Keratinocyte (primary cell): ENCODE data around the gene SLC26A5. TPM values are rescaled to one million over a fixed set of nuclear protein-coding genes. Genes with fewer than 3 reads are reported as not detected.

Experiments used
- DNase-seq: peaks from one replicate; pipeline ENCODE4 v3.0.0-alpha.2; 2011; ENCODE audit warnings: low read depth, missing footprints, low spot score
- FAIRE-seq: peaks from 2 replicates; lab custom pipeline; 2011; peaks lifted over from hg19 to GRCh38; lab: Jason Lieb, UNC
- H2AFZ ChIP-seq: 2 replicates; pipeline ENCODE4 v1.6.0; 2012; ENCODE audit warnings: low read length, control low read depth, inconsistent platforms; ENCODE audit not compliant: control insufficient read depth
- H3K27ac ChIP-seq: 2 replicates; pipeline ENCODE4 v1.5.1; 2011; ENCODE audit warnings: low read length; ENCODE audit not compliant: control insufficient read depth, insufficient read depth
- H3K27me3 ChIP-seq: 3 replicates; pipeline ENCODE4 v1.6.0; 2011; ENCODE audit warnings: low read length; ENCODE audit not compliant: control insufficient read depth, insufficient read depth; ENCODE audit errors: extremely low read depth
- H3K36me3 ChIP-seq, 2 experiments: 2 replicates in 1 of 2; 3 replicates in 1 of 2; pipeline ENCODE4 v1.5.1; 2011; ENCODE audit warnings: low read length in 2 of 2, mild to moderate bottlenecking in 1 of 2; ENCODE audit not compliant: control insufficient read depth in 2 of 2, insufficient read depth in 2 of 2; ENCODE audit errors: extremely low read depth in 1 of 2
- H3K4me1 ChIP-seq: 3 replicates; pipeline ENCODE4 v1.5.1; 2011; ENCODE audit warnings: low read length; ENCODE audit not compliant: control insufficient read depth, insufficient read depth; ENCODE audit errors: extremely low read depth
- H3K4me2 ChIP-seq: 3 replicates; pipeline ENCODE4 v1.6.0; 2011; ENCODE audit warnings: low read depth, low read length; ENCODE audit not compliant: control insufficient read depth, insufficient read depth; ENCODE audit errors: extremely low read depth
- H3K4me3 ChIP-seq, 3 experiments: fragments of 200-600 bp in 1 of 3; sonication (generic) in 1 of 3; 2 replicates in 2 of 3; 3 replicates in 1 of 3; pipeline ENCODE4 v1.5.1; 2011 to 2016; ENCODE audit warnings: low read length in 3 of 3, mild to moderate bottlenecking in 3 of 3, control low read depth in 2 of 3, inconsistent platforms in 1 of 3, low read depth in 1 of 3, mixed read lengths in 1 of 3, mixed run types in 1 of 3, moderate library complexity in 1 of 3; ENCODE audit not compliant: control insufficient read depth in 2 of 3, insufficient read depth in 2 of 3; ENCODE audit errors: extremely low read depth in 1 of 3
- H3K79me2 ChIP-seq: 2 replicates; pipeline ENCODE4 v1.6.0; 2012; ENCODE audit warnings: low read length; ENCODE audit not compliant: control insufficient read depth, insufficient read depth
- H3K9ac ChIP-seq: 3 replicates; pipeline ENCODE4 v1.6.0; 2011; ENCODE audit warnings: low read length; ENCODE audit not compliant: control insufficient read depth, insufficient read depth; ENCODE audit errors: extremely low read depth
- H3K9me1 ChIP-seq: 3 replicates; pipeline ENCODE4 v1.6.0; 2011; ENCODE audit warnings: low read length; ENCODE audit not compliant: control insufficient read depth, insufficient read depth; ENCODE audit errors: extremely low read depth
- H3K9me3 ChIP-seq: 2 replicates; pipeline ENCODE4 v1.5.1; 2012; ENCODE audit warnings: low read depth, low read length; ENCODE audit not compliant: control insufficient read depth
- H4K20me1 ChIP-seq: 3 replicates; pipeline ENCODE4 v1.6.0; 2011; ENCODE audit warnings: low read length; ENCODE audit not compliant: control insufficient read depth, insufficient read depth; ENCODE audit errors: extremely low read depth
- CTCF ChIP-seq, 3 experiments: IDR thresholded peaks in 1 of 3; conservative IDR thresholded peaks in 1 of 3; optimal IDR thresholded peaks in 1 of 3; 2 replicates in 2 of 3; 3 replicates in 1 of 3; pipeline versions ENCODE3 to v1.5.1; 2011; ENCODE audit warnings: low read length in 3 of 3, mild to moderate bottlenecking in 3 of 3, moderate library complexity in 2 of 3, control low read depth in 1 of 3, inconsistent platforms in 1 of 3; ENCODE audit not compliant: insufficient read depth in 2 of 3; ENCODE audit errors: extremely low read depth in 1 of 3
- EZH2 ChIP-seq: IDR thresholded peaks from one replicate; pipeline ENCODE4 v1.6.1; 2012; ENCODE audit warnings: inconsistent platforms, mild to moderate bottlenecking, low read length, moderate library complexity
- dilution Hi-C: fragments of 300-500 bp; cut with MboI; formaldehyde crosslinking; loops from one replicate; pipeline ENCODE4 v1.7.0; 2020; ENCODE audit warnings: low sequenced_read_pairs; ENCODE audit not compliant: extremely low pct_ligation_motif_present
- polyA plus RNA-seq, 5 experiments: library from polyadenylated mRNA; depleted of rRNA in 3 of 5; stranded (reverse) in 3 of 5; stranded (forward) in 1 of 5; unstranded in 1 of 5; fragments of >200 nt; gene quantifications; 1 replicate in 1 of 5; 2 replicates in 3 of 5; 3 replicates in 1 of 5; pipeline versions ENCODE4 v1.2.1 to v1.2.3, GENCODE V29; 2011 to 2012; ENCODE audit warnings: missing spikeins in 2 of 5, low read depth in 1 of 5, low replicate concordance in 1 of 5

The SLC26A5 gene
- polyA plus RNA-seq, 1 donor (not counting 4 experiments of a cell fraction or from before 2014, with no cell fraction given): not detected

- Histone ChIP-seq H3K9me3 (no peaks in the 10 kb centered on the region), H4K20me1 (no peaks in the 10 kb centered on the region), H3K4me1 (no peaks in the 10 kb centered on the region), H2AFZ (no peak overlapping the region), H3K4me2 (no peak overlapping the region), H3K27me3 (no peaks in the 10 kb centered on the region), H3K9me1 (no peaks in the 10 kb centered on the region), H3K9ac (no peak overlapping the region), H3K36me3 (no peaks in the 10 kb centered on the region), H3K27ac (no peak overlapping the region), H3K4me3 (no peak overlapping the region), H3K79me2 (no peaks in the 10 kb centered on the region)
- TF ChIP-seq EZH2 (no peak), CTCF (optimal IDR thresholded peaks at IDR 0.05 in 1 of 3, IDR thresholded peaks at IDR 0.05 in 1 of 3, conservative IDR thresholded peaks at IDR 0.05 in 1 of 3; ENCODE audit: extremely low read depth in 1 of 3, insufficient read depth in 2 of 3, low read length in 3 of 3) (no peak)
- dilution Hi-C loops: no loop called here
- FAIRE-seq (no peak), DNase-seq (no peak)
Measured at GRCh38 chr7:103379270-103379975, 66.6 kb downstream of the SLC26A5 start.

GRCh38 chr7:103373866-103374643 lies 72.0 kb downstream of the SLC26A5 start:
- Histone ChIP-seq H4K20me1 (no peaks in the 10 kb centered on the region), H2AFZ (no peak overlapping the region), H3K36me3 (no peaks in the 10 kb centered on the region), H3K4me3 (no peak overlapping the region), H3K9ac (no peak overlapping the region), H3K4me2 (no peak overlapping the region), H3K27me3 (no peaks in the 10 kb centered on the region), H3K9me1 (no peaks in the 10 kb centered on the region), H3K9me3 (no peaks in the 10 kb centered on the region), H3K79me2 (no peaks in the 10 kb centered on the region), H3K4me1 (no peaks in the 10 kb centered on the region), H3K27ac (no peak overlapping the region)
- TF ChIP-seq CTCF (optimal IDR thresholded peaks at IDR 0.05 in 1 of 3, IDR thresholded peaks at IDR 0.05 in 1 of 3, conservative IDR thresholded peaks at IDR 0.05 in 1 of 3; ENCODE audit: extremely low read depth in 1 of 3, insufficient read depth in 2 of 3, low read length in 3 of 3) (no peak), EZH2 (no peak)
- dilution Hi-C loops: no loop called here
- DNase-seq: no peak
- FAIRE-seq: no peak
